Heart left ventricle (tissue), 13 donors: ENCODE results near the gene SLC25A10.
A peak's percentile ranks its signal among the peaks of the same experiment; 100 is the strongest.

Source experiments
- CTCF ChIP-seq, 12 donors: fragments of 200-600 bp; sonication (generic) in 4 of 12; IDR thresholded peaks; one replicate each; pipeline versions ENCODE4 v1.5.0 to v1.8.0; 2018 to 2022; ENCODE audit warnings: antibody characterized with exemption in 12 of 12, mild to moderate bottlenecking in 5 of 12
- POLR2A ChIP-seq, 2 donors: fragments of 450-650 bp; IDR thresholded peaks; one replicate each; pipeline ENCODE4 v1.6.1; 2017; ENCODE audit warnings: antibody characterized with exemption in 2 of 2, mild to moderate bottlenecking in 2 of 2, moderate library complexity in 2 of 2
- donor health status: ischemic (EF 13 %, LVEDD 7.1; RV severe dilation, severe dysfunction).
- donor health status: DM: no; HTN: yes; CAD: no.
- donor health status: DM: no; HTN: no; CAD: no.
- donor health status: ischemic (EF 25% LVEDD 6.9; RV normal size, moderate dysfunction).
- donor health status: ischemic (EF 25% LVEDD 5.7; RV mildly dilated, moderate dysfunction).
- donor health status: ischemic (EF 35%, LVEDD 5.7; RV mildly dilated, moderate dysfunction).
- donor health status: nonischemic (EF 11% LVEDD 7.7; RV severe dilation, severe dysfunction).
- donor health status: DM: yes; HTN: yes; CAD: no.
- donor health status: PGD.
- donor health status: ischemic (EF 29% LVEDD 5.4; RV normal size, mild dysfunction).
- donor health status: nonischemic (EF 23%, LVEDD 6.1; RV moderate dilation, normal function).

GRCh38 chr17:81666342-81667191 is 45.5 kb upstream of the SLC25A10 start, which contains the start of the genes CCDC137 and OXLD1:
- no peak for TF ChIP-seq CTCF (IDR thresholded peaks at IDR 0.05)
- peak; percentile 64 to 95 for TF ChIP-seq POLR2A (IDR thresholded peaks at IDR 0.05)
